ENCODE data around the gene PDCD7.

Gene PDCD7

DNA sequence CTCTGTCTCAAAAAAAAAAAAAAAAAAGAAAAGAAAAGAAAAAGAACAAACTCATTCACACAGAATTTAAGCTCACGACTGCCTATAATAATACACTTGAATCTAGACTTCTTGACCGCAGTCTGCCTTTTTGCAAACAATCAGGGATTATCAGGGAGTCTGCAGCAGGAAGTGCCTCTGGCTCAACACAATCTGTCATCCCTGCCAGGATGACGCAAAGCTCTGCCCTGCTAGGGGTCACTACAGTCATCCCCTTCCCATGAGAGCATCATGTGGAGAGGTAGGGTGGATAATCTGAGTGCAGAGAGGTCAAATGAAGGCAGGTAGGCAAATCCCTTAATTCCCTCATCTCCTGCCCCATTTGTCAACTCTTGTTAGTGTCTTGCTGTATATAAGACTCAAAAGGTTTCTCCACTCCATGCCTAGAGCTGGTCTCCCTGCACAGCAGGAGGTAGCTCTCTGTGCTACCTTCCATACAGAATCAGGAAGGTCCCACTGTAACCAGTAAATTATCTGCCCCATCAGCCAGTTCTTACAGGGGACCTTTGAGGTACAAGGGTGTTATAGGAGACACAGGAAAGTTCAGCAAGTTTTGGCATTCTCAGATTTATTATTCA lies 22.8 kb downstream of the PDCD7 start:
- Histone ChIP-seq H3K27ac (no peak overlapping the region), H3K9me3 (no peaks in the 10 kb centered on the region), H3K27me3 (no peaks in the 10 kb centered on the region), H3K36me3 (peaks cover 12% of the 10 kb centered on the region), H3K4me1 (ENCODE audit: control insufficient read depth in 1 of 2, insufficient read depth in 1 of 2, low read depth in 1 of 2, low read length in 1 of 2) (no peaks in the 10 kb centered on the region), H3K4me3 (ENCODE audit: low read depth in 1 of 2, low read length in 1 of 2) (no peak overlapping the region)
- TF ChIP-seq, protein P1, sequence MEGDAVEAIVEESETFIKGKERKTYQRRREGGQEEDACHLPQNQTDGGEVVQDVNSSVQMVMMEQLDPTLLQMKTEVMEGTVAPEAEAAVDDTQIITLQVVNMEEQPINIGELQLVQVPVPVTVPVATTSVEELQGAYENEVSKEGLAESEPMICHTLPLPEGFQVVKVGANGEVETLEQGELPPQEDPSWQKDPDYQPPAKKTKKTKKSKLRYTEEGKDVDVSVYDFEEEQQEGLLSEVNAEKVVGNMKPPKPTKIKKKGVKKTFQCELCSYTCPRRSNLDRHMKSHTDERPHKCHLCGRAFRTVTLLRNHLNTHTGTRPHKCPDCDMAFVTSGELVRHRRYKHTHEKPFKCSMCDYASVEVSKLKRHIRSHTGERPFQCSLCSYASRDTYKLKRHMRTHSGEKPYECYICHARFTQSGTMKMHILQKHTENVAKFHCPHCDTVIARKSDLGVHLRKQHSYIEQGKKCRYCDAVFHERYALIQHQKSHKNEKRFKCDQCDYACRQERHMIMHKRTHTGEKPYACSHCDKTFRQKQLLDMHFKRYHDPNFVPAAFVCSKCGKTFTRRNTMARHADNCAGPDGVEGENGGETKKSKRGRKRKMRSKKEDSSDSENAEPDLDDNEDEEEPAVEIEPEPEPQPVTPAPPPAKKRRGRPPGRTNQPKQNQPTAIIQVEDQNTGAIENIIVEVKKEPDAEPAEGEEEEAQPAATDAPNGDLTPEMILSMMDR (IDR thresholded peaks at IDR 0.05): no peak

DNA sequence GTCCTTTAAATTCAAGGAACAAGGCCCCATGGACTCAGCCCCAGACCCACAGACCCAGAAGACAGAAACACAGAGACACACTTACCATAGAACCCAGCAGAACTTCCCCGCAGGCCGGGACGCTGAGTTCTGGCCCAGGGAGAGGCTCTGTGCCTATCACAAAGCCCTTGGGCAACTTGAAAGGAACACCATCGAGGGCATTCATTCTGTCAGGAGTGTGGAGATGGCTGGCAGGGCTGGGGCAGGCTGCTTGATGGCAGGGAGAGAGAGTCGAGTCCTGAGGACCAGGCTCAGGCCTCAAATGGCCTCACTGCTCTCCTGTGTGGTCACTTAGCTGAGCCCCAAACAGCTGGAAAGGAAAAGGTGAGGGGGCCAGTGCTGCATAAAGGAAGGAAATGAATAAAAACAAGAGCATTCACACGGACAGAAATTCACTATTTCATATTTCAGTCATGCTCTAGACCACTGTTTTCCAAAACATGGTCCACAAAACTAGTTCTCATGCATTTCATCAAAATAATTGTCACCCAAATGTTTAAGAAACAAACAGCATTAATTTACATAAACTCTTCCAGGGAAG lies 27.5 kb downstream of the PDCD7 start:
- TF ChIP-seq, protein P1 (IDR thresholded peaks at IDR 0.05): no peak
- Histone ChIP-seq H3K36me3 (peaks cover 12% of the 10 kb centered on the region), H3K27me3 (no peaks in the 10 kb centered on the region), H3K4me3 (ENCODE audit: low read depth in 1 of 2, low read length in 1 of 2) (no peak overlapping the region), H3K27ac (no peak overlapping the region), H3K9me3 (no peaks in the 10 kb centered on the region), H3K4me1 (ENCODE audit: control insufficient read depth in 1 of 2, insufficient read depth in 1 of 2, low read depth in 1 of 2, low read length in 1 of 2) (no peaks in the 10 kb centered on the region)

DNA sequence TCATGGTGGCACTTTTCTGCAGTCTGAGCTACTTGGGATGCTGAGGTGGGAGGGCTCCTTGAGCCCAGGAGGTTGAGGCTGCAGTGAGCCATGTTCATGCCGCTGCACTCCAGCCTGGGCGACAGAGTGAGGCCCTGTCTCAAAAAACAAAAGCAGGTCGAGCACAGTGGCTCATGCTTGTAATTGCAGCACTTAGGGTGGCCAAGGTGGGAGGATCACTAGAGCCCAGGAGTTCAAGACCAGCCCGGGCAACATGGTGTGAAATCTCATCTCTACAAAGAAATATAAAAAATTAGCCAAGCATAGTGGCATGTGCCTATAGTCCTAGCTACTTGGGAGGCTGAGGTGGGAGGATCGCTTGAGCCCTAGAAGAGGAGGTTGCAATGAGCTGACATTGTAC lies 28.6 kb downstream of the PDCD7 start:
- TF ChIP-seq, protein P1 (IDR thresholded peaks at IDR 0.05): no peak
- no peaks in the 10 kb centered on the region for H3K27me3 ChIP-seq

DNA sequence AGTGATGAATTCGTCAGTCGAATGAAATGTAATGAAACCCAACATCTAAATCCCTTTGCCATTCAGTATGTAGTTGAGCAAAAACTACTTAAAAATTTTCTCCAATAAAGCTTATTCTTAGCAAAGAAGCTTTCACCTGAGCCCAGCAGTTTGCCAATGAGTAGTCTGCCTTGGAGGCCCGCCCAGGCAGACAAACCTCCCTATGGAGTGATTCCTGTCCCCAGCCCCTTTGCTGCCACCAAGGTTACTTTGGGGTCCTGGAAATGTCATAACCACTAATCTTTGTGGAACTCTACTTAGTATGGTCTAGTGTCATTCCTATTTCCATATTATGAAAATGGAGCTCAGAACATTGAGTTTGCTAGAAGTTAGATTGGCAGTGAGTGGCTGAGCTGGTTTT lies 30.7 kb downstream of the PDCD7 start:
- peaks cover 28% of the 10 kb centered on the region for H3K36me3 ChIP-seq
- TF ChIP-seq, protein P1 (IDR thresholded peaks at IDR 0.05): no peak

More for the DNA sequence above, 28.6 kb downstream of the PDCD7 start:
- no peak overlapping the region for H3K27ac ChIP-seq
- no peaks in the 10 kb centered on the region for H3K4me1 ChIP-seq (ENCODE audit: control insufficient read depth in 1 of 2, insufficient read depth in 1 of 2, low read depth in 1 of 2, low read length in 1 of 2)
- H3K36me3 ChIP-seq: peaks cover 12% of the 10 kb centered on the region
- no peak overlapping the region for H3K4me3 ChIP-seq (ENCODE audit: low read depth in 1 of 2, low read length in 1 of 2)
- no peaks in the 10 kb centered on the region for H3K9me3 ChIP-seq

DNA sequence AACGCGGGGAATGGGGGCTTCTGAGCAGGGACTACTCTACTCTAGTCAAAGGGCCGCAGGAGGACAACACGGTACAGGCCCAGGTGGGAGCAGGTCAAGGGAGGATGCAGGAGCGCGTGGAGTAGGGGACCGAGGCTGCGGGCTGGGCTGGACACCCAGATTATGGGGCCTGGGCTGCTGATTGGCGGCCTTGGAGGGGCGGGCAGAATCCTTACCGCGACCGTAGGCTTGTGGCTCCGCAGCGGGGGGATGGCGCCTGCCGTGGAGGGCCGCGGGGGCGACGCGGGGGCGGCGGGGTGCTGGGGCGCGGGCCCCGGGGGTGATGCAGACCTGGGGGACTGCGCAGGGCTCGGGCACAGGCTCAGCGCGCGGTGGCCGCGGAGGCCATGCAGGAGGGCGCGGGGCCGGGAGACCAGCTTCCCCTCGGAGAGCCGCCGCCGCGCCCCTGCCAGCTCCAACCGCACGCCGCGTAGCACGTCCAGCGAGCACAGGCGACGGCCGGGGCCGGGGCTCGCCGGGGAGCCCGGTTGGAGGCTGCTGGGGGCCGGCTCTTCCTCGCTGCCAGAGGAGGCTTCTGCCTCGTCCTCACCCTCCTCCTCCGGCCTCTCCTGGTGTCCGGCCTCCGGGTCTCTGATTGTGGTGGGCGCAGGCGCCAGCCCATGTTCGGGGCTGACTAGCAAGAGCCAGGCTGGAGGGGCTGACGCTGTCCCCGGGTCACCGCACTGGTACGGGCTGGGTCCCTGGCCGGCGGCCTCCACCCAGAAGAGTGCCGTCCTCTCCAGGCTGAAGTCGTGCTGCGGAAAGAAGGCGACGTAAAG lies 31.5 kb downstream of the PDCD7 start:
- Histone ChIP-seq H3K4me1 (ENCODE audit: control insufficient read depth in 1 of 2, insufficient read depth in 1 of 2, low read depth in 1 of 2, low read length in 1 of 2) (no peaks in the 10 kb centered on the region), H3K4me3 (ENCODE audit: low read depth in 1 of 2, low read length in 1 of 2) (no peak overlapping the region), H3K9me3 (no peaks in the 10 kb centered on the region), H3K36me3 (peaks cover 33% of the 10 kb centered on the region), H3K27ac (no peak overlapping the region), H3K27me3 (no peaks in the 10 kb centered on the region)
- TF ChIP-seq, protein P1 (IDR thresholded peaks at IDR 0.05): no peak

More for the DNA sequence above, 30.7 kb downstream of the PDCD7 start:
- Histone ChIP-seq H3K27me3 (no peaks in the 10 kb centered on the region), H3K4me3 (ENCODE audit: low read depth in 1 of 2, low read length in 1 of 2) (no peak overlapping the region), H3K9me3 (no peaks in the 10 kb centered on the region), H3K27ac (no peak overlapping the region), H3K4me1 (ENCODE audit: control insufficient read depth in 1 of 2, insufficient read depth in 1 of 2, low read depth in 1 of 2, low read length in 1 of 2) (no peaks in the 10 kb centered on the region)

Data from neutrophil (primary cell).